Mesenchymal stem cell (in vitro differentiated cells and primary cell): ENCODE results near the gene AJAP1.

ENCODE experiments used
- DNase-seq: peaks from one replicate; pipeline ENCODE4 v3.0.0-alpha.2; 2013
- H2AFZ ChIP-seq: one replicate; pipeline ENCODE4 v1.6.1; 2013; ENCODE audit warnings: low read depth, mild to moderate bottlenecking, control low read depth, inconsistent platforms, low read length, moderate library complexity
- H2AK5ac ChIP-seq: 2 replicates; pipeline ENCODE4 v1.6.1; 2013; ENCODE audit warnings: low read length, moderate library complexity, mild to moderate bottlenecking, inconsistent platforms; ENCODE audit not compliant: severe bottlenecking
- H2BK120ac ChIP-seq: one replicate; pipeline ENCODE4 v1.6.1; 2013; ENCODE audit warnings: low read depth, mild to moderate bottlenecking, inconsistent platforms, low read length, moderate library complexity
- H2BK12ac ChIP-seq, 2 experiments: one replicate each; pipeline ENCODE4 v1.6.1; 2013; ENCODE audit warnings: inconsistent platforms in 2 of 2, low read length in 2 of 2, mild to moderate bottlenecking in 2 of 2, moderate library complexity in 2 of 2, control low read depth in 1 of 2
- H2BK15ac ChIP-seq: one replicate; pipeline ENCODE4 v1.6.1; 2013; ENCODE audit warnings: mild to moderate bottlenecking, low read depth, inconsistent platforms; ENCODE audit not compliant: poor library complexity, severe bottlenecking
- H2BK5ac ChIP-seq: 2 replicates; pipeline ENCODE4 v1.6.1; 2013; ENCODE audit warnings: low read depth, mild to moderate bottlenecking, low read length, control low read depth, inconsistent platforms; ENCODE audit not compliant: poor library complexity, severe bottlenecking
- H3K14ac ChIP-seq, 2 experiments: one replicate each; pipeline ENCODE4 v1.6.1; 2013; ENCODE audit warnings: inconsistent platforms in 2 of 2, low read length in 2 of 2, control low read depth in 1 of 2, mild to moderate bottlenecking in 1 of 2, moderate library complexity in 1 of 2
- H3K18ac ChIP-seq, 2 experiments: one replicate each; pipeline ENCODE4 v1.6.1; 2013; ENCODE audit warnings: inconsistent platforms in 2 of 2, low read length in 2 of 2, control low read depth in 1 of 2, low read depth in 1 of 2, mild to moderate bottlenecking in 1 of 2
- H3K23ac ChIP-seq, 2 experiments: one replicate each; pipeline ENCODE4 v1.6.1; 2013; ENCODE audit warnings: inconsistent platforms in 2 of 2, low read length in 2 of 2, mild to moderate bottlenecking in 2 of 2, moderate library complexity in 2 of 2, control low read depth in 1 of 2
- H3K27ac ChIP-seq: 2 replicates; pipeline ENCODE4 v1.5.1; 2013; ENCODE audit warnings: mild to moderate bottlenecking, moderate library complexity, low read length, control low read depth, inconsistent platforms; ENCODE audit not compliant: poor library complexity, severe bottlenecking
- H3K27me3 ChIP-seq, 2 experiments: 2 replicates each; pipeline versions ENCODE4 v1.6.1 to v1.7.0; 2013; ENCODE audit warnings: low read length in 2 of 2, mild to moderate bottlenecking in 2 of 2, moderate library complexity in 2 of 2, control low read depth in 1 of 2, inconsistent platforms in 1 of 2; ENCODE audit not compliant: control insufficient read depth in 1 of 2, insufficient read depth in 1 of 2
- H3K36me3 ChIP-seq, 2 experiments: 2 replicates each; pipeline versions ENCODE4 v1.6.1 to v1.7.0; 2013; ENCODE audit warnings: low read length in 2 of 2, control low read depth in 1 of 2, inconsistent platforms in 1 of 2, low read depth in 1 of 2, mild to moderate bottlenecking in 1 of 2; ENCODE audit not compliant: insufficient read depth in 2 of 2, control insufficient read depth in 1 of 2
- H3K4ac ChIP-seq, 2 experiments: one replicate each; pipeline ENCODE4 v1.6.1; 2013; ENCODE audit warnings: inconsistent platforms in 2 of 2, low read length in 2 of 2, mild to moderate bottlenecking in 2 of 2, moderate library complexity in 2 of 2, control low read depth in 1 of 2, low read depth in 1 of 2
- H3K4me1 ChIP-seq: 2 replicates; pipeline ENCODE4 v1.6.1; 2013; ENCODE audit warnings: low read depth, low read length, control low read depth; ENCODE audit not compliant: control insufficient read depth, insufficient read depth
- H3K4me2 ChIP-seq: 2 replicates; pipeline ENCODE4 v1.6.1; 2013; ENCODE audit warnings: low read length, mild to moderate bottlenecking, inconsistent platforms; ENCODE audit not compliant: poor library complexity, severe bottlenecking
- H3K4me3 ChIP-seq, 2 experiments: 2 replicates each; pipeline versions ENCODE4 v1.5.1 to v1.7.0; 2013; ENCODE audit warnings: low read length in 2 of 2, mild to moderate bottlenecking in 2 of 2, control low read depth in 1 of 2, low read depth in 1 of 2; ENCODE audit not compliant: insufficient read depth in 1 of 2
- H3K79me1 ChIP-seq: replicated peaks from 2 replicates; pipeline ENCODE4 v1.6.1; 2013; ENCODE audit warnings: mild to moderate bottlenecking, control low read depth, low read length, inconsistent platforms; ENCODE audit not compliant: poor library complexity, severe bottlenecking
- H3K9ac ChIP-seq: 2 replicates; pipeline ENCODE4 v1.7.0; 2013; ENCODE audit warnings: mild to moderate bottlenecking, low read length, moderate library complexity
- H3K9me3 ChIP-seq: 2 replicates; pipeline ENCODE4 v1.7.0; 2013; ENCODE audit warnings: mild to moderate bottlenecking, low read length; ENCODE audit not compliant: control insufficient read depth
- H4K8ac ChIP-seq: one replicate; pipeline ENCODE4 v1.6.1; 2013; ENCODE audit warnings: inconsistent platforms, mild to moderate bottlenecking, low read length, moderate library complexity
- H4K91ac ChIP-seq: one replicate; pipeline ENCODE4 v1.6.1; 2013; ENCODE audit warnings: mild to moderate bottlenecking, low read length, inconsistent platforms
- WGBS: methylation state at CpG from one replicate; pipeline ENCODE4 v1.1.7; 2013; ENCODE audit warnings: mixed read lengths; 5-methylcytosine and 5-hydroxymethylcytosine counted together

The AJAP1 gene

GRCh38 chr1:4762146-4762545 lies 107.7 kb downstream of the AJAP1 start:
- H3K23ac ChIP-seq: no peak overlapping the region
- no peak overlapping the region for H2BK12ac ChIP-seq
- no peak for DNase-seq
- no peak overlapping the region for H2BK15ac ChIP-seq
- H3K4me2 ChIP-seq: no peak overlapping the region
- H2AFZ ChIP-seq: no peak overlapping the region
- no peak overlapping the region for H3K14ac ChIP-seq
- H3K36me3 ChIP-seq: no peaks in the 10 kb centered on the region
- H2BK5ac ChIP-seq: no peak overlapping the region
- H2BK120ac ChIP-seq: no peak overlapping the region
- no peaks in the 10 kb centered on the region for H3K9me3 ChIP-seq
- no peak overlapping the region for H4K8ac ChIP-seq
- H3K9ac ChIP-seq: no peak overlapping the region
- no peaks in the 10 kb centered on the region for H3K4me1 ChIP-seq
- no peak overlapping the region for H3K27ac ChIP-seq
- H3K4ac ChIP-seq: no peak overlapping the region
- no peaks in the 10 kb centered on the region for H3K27me3 ChIP-seq
- no peaks in the 10 kb centered on the region for H3K79me1 ChIP-seq
- H2AK5ac ChIP-seq: no peak overlapping the region
- H4K91ac ChIP-seq: no peak overlapping the region
- H3K18ac ChIP-seq: no peak overlapping the region
- WGBS: 75% methylated on average over 7 of the region's 7 CpGs
- H3K4me3 ChIP-seq: no peak overlapping the region

DNA sequence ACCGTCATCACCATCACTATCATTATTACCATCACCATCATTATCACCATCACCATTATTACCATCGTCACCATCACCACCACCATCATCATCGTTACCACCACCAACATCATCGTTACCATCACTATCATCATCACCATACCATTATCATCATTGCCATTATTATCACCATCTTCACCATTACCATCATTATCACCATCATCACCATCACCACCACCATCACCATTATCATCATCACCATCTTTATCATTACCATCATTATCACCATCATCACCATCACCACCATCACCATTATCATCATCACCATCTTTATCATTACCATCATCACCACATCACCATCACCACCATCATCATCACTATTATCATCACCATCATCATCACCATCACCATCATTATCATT lies 112.9 kb downstream of the AJAP1 start:
- H3K14ac ChIP-seq: no peak overlapping the region
- no peak overlapping the region for H3K18ac ChIP-seq
- no peaks in the 10 kb centered on the region for H3K9me3 ChIP-seq
- H3K23ac ChIP-seq: no peak overlapping the region
- no peak overlapping the region for H3K4ac ChIP-seq
- no peak for DNase-seq
- no peak overlapping the region for H2BK12ac ChIP-seq
- H2BK120ac ChIP-seq: no peak overlapping the region
- no peak overlapping the region for H2BK5ac ChIP-seq
- H3K36me3 ChIP-seq: no peaks in the 10 kb centered on the region
- H3K4me3 ChIP-seq: no peak overlapping the region
- WGBS: 85% methylated on average over 4 of the region's 4 CpGs
- no peak overlapping the region for H2AFZ ChIP-seq
- no peaks in the 10 kb centered on the region for H3K4me1 ChIP-seq
- H3K27me3 ChIP-seq: no peaks in the 10 kb centered on the region
- H4K8ac ChIP-seq: no peak overlapping the region
- no peak overlapping the region for H3K27ac ChIP-seq
- H3K4me2 ChIP-seq: no peak overlapping the region
- H4K91ac ChIP-seq: no peak overlapping the region
- H3K9ac ChIP-seq: no peak overlapping the region
- no peaks in the 10 kb centered on the region for H3K79me1 ChIP-seq
- no peak overlapping the region for H2BK15ac ChIP-seq
- no peak overlapping the region for H2AK5ac ChIP-seq

- Histone ChIP-seq H3K4me2 (no peak overlapping the region), H3K27ac (no peak overlapping the region), H2BK15ac (no peak overlapping the region), H2BK120ac (no peak overlapping the region), H4K8ac (no peak overlapping the region), H3K36me3 (no peaks in the 10 kb centered on the region), H3K4ac (no peak overlapping the region), H3K9ac (no peak overlapping the region), H2AK5ac (no peak overlapping the region), H3K27me3 (no peaks in the 10 kb centered on the region), H3K4me3 (no peak overlapping the region), H3K9me3 (no peaks in the 10 kb centered on the region), H2AFZ (no peak overlapping the region), H2BK5ac (no peak overlapping the region), H2BK12ac (no peak overlapping the region), H3K18ac (no peak overlapping the region), H4K91ac (no peak overlapping the region), H3K79me1 (no peaks in the 10 kb centered on the region), H3K4me1 (no peaks in the 10 kb centered on the region), H3K23ac (no peak overlapping the region), H3K14ac (no peak overlapping the region)
- WGBS: 87% methylated on average over 6 of the region's 6 CpGs
- DNase-seq: no peak
These were observed 114.1 kb downstream of the AJAP1 start for GRCh38 chr1:4768553-4768952.

DNA sequence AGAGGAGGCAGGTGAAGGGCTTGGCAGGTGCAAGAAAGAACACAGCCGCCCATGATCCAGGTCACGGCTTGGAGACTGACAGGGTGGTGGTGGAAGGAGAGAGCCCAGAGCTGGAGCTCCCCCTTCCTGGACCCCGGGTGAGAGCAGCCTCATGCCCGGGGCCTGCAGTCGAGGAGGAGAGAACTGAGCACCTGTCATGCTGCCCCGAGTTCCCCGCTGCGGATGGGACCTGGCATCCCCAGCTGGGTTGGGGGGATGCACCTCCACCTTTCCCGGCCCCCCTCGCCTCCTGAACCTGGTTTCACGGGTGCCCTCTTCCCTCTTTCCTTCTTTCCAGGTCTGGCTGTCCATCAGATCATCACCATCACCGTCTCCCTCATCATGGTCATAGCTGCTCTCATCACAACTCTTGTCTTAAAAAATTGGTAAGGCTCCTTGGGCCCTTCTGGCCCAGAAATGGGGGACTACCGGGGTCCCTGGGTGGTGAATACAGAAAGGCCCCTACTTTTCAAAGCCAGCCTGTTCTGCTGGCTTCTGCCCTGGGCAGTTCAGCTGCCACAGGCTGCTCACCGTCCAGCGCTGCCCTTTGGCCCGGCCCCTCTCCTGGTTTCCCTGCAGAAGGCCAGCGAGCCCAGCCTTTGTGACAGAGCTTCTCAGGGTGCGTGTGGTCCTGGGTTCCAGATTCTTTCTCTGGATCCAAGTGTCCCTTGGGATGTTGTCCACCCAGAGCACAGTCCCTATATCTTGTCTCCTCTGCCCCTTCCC lies 115.3 kb downstream of the AJAP1 start:
- Histone ChIP-seq H4K8ac (no peak overlapping the region), H3K23ac (no peak overlapping the region), H3K18ac (no peak overlapping the region), H3K27ac (no peak overlapping the region), H3K14ac (no peak overlapping the region), H3K36me3 (no peaks in the 10 kb centered on the region), H2BK5ac (no peak overlapping the region), H3K4ac (no peak overlapping the region), H2AFZ (no peak overlapping the region), H3K79me1 (no peaks in the 10 kb centered on the region), H3K27me3 (no peaks in the 10 kb centered on the region), H3K4me2 (no peak overlapping the region), H3K9me3 (no peaks in the 10 kb centered on the region), H4K91ac (no peak overlapping the region), H2BK120ac (no peak overlapping the region), H2BK12ac (no peak overlapping the region), H2AK5ac (no peak overlapping the region), H3K4me1 (no peaks in the 10 kb centered on the region), H3K4me3 (no peak overlapping the region), H2BK15ac (no peak overlapping the region), H3K9ac (no peak overlapping the region)
- 73% methylated on average over 18 of the region's 18 CpGs for WGBS
- DNase-seq: no peak
